ENCODE data around the gene SPESP1.
A peak's percentile ranks its signal among the peaks of the same experiment; 100 is the strongest.

The SPESP1 gene

GRCh38 chr15:68993276-68993675 lies 63.0 kb downstream of the SPESP1 start:
- DNase-seq, result no peak

DNA sequence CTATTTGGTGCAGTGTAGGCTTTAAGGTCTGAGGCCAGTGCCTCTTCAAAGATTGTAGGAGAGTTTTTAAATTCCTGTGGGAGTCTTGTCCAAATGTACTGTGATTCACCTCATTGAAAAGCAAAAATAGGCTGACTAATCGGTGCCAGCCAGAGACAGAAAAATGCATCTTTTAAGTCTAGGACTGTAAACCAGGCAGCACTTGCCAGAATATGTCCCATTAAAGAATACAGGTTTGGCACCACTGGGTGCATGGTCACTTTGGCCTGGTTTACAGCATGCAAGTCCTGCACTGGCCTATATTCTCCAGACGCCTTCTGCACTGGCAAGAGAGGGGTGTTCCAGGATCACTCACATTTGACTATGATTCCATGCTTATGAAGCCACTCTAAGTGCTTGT lies 63.8 kb downstream of the SPESP1 start:
- DNase-seq, result peak; percentile 58

DNA sequence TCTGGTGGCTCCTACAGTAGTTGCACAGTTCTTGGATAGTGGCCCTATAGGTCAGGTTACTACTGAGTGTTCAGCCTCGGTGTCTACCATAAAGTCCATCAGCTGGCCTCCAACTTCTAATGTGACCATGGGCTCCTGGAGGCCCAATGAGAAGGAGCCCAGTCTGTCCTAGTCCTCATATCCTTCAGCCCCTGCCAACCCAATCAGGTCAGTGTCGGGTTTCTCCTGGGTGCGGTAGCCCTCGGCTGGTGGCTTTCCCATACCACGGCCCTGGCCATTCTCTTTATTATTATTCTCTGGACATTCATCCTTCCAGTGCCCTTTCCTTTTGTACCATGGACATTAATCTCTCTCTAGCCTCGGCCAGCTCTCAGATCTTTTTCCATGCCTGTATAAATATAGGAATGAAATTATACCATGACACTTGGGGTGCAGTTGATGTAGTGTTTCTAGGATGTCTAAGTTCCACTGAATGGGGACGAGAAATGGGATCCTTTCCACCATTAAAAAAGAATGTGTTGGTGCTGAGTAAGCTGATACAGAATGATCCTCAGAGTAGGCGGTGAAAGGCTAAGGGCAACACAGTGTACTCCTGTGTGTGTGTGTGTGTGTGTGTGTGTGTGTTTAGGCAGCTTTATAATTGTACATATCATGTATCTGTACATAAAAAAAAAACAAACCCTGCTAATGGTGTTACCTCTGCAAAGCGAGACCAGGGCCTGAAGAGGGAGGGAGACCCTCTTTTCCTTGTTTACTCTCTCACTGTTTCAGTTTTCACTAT lies 64.8 kb downstream of the SPESP1 start:
- DNase-seq, result no peak

Data from fibroblast of upper back skin (primary cell).